ENCODE measurements around the gene GNAI2. TPM values are rescaled to one million over a fixed set of nuclear protein-coding genes. Genes with fewer than 3 reads are reported as not detected.

Gene GNAI2
- total RNA-seq, 1 experiment from 2014 or later: 185 TPM

DNA sequence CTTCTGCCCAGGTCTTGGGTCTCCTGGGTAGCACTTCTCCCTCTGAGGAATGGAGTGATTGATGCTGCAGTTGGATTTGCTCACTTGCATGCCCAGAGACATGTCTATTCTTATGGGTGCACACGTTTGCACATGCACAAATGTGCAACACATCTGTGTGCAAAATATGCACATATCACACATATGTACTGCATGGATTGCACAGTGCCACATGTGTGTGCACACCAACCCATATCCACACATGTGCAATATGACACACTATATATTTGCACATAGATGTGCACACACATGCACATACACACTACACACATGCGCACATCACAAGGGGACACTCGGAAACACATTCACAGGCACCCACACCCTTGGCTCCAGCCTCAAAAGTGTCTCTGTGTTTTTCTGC is 32.3 kb downstream of the GNAI2 start (continued):
- no peak for TF ChIP-seq NR2C2 (CRISPR knock-in tag; IDR thresholded peaks at IDR 0.05)
- no peak for TF ChIP-seq ZNF423 (CRISPR knock-in tag; IDR thresholded peaks at IDR 0.05)
- TF ChIP-seq ZNF416 (CRISPR knock-in tag; IDR thresholded peaks at IDR 0.05): no peak
- TF ChIP-seq, protein P1, sequence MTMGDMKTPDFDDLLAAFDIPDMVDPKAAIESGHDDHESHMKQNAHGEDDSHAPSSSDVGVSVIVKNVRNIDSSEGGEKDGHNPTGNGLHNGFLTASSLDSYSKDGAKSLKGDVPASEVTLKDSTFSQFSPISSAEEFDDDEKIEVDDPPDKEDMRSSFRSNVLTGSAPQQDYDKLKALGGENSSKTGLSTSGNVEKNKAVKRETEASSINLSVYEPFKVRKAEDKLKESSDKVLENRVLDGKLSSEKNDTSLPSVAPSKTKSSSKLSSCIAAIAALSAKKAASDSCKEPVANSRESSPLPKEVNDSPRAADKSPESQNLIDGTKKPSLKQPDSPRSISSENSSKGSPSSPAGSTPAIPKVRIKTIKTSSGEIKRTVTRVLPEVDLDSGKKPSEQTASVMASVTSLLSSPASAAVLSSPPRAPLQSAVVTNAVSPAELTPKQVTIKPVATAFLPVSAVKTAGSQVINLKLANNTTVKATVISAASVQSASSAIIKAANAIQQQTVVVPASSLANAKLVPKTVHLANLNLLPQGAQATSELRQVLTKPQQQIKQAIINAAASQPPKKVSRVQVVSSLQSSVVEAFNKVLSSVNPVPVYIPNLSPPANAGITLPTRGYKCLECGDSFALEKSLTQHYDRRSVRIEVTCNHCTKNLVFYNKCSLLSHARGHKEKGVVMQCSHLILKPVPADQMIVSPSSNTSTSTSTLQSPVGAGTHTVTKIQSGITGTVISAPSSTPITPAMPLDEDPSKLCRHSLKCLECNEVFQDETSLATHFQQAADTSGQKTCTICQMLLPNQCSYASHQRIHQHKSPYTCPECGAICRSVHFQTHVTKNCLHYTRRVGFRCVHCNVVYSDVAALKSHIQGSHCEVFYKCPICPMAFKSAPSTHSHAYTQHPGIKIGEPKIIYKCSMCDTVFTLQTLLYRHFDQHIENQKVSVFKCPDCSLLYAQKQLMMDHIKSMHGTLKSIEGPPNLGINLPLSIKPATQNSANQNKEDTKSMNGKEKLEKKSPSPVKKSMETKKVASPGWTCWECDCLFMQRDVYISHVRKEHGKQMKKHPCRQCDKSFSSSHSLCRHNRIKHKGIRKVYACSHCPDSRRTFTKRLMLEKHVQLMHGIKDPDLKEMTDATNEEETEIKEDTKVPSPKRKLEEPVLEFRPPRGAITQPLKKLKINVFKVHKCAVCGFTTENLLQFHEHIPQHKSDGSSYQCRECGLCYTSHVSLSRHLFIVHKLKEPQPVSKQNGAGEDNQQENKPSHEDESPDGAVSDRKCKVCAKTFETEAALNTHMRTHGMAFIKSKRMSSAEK (CRISPR knock-in tag; IDR thresholded peaks at IDR 0.05; ENCODE audit: borderline replicate concordance): no peak
- no peak for TF ChIP-seq EMX1 (CRISPR knock-in tag; IDR thresholded peaks at IDR 0.05)
- no peak for TF ChIP-seq TEAD4 (CRISPR knock-in tag; IDR thresholded peaks at IDR 0.05)
- no peak for TF ChIP-seq GABPB1 (CRISPR knock-in tag; IDR thresholded peaks at IDR 0.05)
- TF ChIP-seq, protein P2, sequence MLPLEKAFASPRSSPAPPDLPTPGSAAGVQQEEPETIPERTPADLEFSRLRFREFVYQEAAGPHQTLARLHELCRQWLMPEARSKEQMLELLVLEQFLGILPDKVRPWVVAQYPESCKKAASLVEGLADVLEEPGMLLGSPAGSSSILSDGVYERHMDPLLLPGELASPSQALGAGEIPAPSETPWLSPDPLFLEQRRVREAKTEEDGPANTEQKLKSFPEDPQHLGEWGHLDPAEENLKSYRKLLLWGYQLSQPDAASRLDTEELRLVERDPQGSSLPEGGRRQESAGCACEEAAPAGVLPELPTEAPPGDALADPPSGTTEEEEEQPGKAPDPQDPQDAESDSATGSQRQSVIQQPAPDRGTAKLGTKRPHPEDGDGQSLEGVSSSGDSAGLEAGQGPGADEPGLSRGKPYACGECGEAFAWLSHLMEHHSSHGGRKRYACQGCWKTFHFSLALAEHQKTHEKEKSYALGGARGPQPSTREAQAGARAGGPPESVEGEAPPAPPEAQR (CRISPR knock-in tag; IDR thresholded peaks at IDR 0.05): no peak
- TF ChIP-seq ZNF138 (CRISPR knock-in tag; conservative IDR thresholded peaks at IDR 0.05): no peak
- TF ChIP-seq ZNF232 (CRISPR knock-in tag; IDR thresholded peaks at IDR 0.05): no peak

DNA sequence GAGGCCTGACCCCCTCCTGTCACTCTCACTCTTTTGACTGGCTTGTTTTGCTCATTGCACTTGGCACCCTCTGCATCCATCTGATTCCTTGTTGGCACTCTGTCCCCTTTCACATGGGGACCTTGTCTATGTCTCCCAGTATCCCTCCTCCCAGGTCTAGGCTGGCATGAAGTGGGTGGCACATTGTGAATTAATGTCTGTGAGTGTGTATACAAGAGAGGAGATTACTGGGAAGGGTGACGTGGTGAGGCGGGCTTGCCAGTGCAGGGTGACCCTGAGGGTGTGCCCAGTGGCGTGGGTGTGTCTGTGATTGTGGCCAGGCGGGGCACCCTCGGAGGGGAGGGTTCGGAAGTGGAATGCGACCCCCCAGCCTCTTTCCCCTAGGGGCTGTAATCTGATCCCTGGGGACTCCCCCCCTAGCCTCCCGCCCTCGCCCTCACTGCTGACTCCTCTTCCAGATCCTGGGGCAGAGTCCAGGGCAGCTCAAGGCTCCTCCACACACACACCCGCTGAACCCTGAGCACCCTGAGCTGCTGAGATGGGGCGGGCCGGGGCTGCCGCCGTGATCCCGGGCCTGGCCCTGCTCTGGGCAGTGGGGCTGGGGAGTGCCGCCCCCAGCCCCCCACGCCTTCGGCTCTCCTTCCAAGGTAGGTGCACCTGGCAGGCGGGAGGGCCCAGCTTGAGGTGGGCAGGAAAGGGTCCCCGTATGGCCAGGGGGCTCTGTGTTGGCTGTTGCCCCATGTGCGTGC is 32.9 kb downstream of the GNAI2 start, which contains the start of gene SEMA3B:
TSS of gene SEMA3B (plus strand) at position 445 of the 749 bp plus-strand sequence. CDS start at position 539, 94 bp downstream.
- POLR2A ChIA-PET: interaction anchor here (1.0 to 1.5 kb wide), 3 partner anchors 9 to 74 kb away, joined by 4 to 5 read pairs (median 4); no protein-coding TSS in a partner anchor
- ATAC-seq (no peak), DNase-seq (ENCODE audit: low spot score) (no peak)
- Mint-ChIP-seq H3K4me3 (no peak within 1 kb of the TSS), H3K27ac (no peak within 1 kb of the TSS), H3K36me3 (no peaks in the 10 kb centered on the region), H3K9me3 (no peaks in the 10 kb centered on the region), H3K4me1 (peaks cover 49% of the 10 kb centered on the region), H3K27me3 (ENCODE audit: low read depth) (peaks cover 11% of the 10 kb centered on the region)
- CTCF ChIA-PET: interaction anchor here (0.5 to 12.5 kb wide), 7 partner anchors 9 to 75 kb away, joined by 3 to 145 read pairs (median 4); partner anchors contain the start of gene GNAT1
- TF ChIP-seq, protein P3, sequence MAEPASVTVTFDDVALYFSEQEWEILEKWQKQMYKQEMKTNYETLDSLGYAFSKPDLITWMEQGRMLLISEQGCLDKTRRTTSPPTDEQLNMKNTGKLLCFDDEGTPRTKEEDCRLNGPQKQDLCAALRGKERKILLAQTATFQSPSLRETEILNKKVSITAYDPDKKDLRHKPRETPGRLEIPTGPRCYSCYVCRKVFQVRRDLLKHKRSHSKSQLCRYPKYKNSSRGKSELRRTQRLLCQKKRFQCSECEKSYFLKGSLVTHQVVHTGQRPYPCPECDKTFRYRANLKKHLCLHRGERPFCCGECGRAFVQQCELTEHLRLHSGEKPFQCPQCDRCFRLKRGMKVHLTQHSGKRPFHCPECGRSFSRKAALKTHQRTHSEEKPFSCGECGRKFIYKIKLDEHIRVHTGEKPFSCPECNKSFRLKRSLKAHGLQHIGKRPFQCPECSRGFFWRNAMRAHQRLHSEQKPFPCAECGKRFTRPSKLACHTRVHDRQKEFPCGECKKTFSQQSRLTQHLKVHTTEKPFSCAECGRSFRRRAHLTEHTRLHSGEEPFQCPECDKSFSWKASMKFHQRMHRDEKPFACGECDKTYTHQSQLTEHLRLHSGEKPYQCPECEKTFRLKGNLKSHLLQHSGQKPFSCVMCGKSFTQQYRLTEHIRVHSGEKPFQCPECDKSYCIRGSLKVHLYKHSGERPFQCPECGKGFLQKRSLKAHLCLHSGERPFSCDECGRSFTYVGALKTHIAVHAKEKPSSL (CRISPR knock-in tag; conservative IDR thresholded peaks at IDR 0.05): no peak
- no peak for TF ChIP-seq ZNF317 (CRISPR knock-in tag; IDR thresholded peaks at IDR 0.05; ENCODE audit: borderline replicate concordance, low read depth)
- TF ChIP-seq, protein P4, sequence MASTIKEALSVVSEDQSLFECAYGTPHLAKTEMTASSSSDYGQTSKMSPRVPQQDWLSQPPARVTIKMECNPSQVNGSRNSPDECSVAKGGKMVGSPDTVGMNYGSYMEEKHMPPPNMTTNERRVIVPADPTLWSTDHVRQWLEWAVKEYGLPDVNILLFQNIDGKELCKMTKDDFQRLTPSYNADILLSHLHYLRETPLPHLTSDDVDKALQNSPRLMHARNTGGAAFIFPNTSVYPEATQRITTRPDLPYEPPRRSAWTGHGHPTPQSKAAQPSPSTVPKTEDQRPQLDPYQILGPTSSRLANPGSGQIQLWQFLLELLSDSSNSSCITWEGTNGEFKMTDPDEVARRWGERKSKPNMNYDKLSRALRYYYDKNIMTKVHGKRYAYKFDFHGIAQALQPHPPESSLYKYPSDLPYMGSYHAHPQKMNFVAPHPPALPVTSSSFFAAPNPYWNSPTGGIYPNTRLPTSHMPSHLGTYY (CRISPR knock-in tag; IDR thresholded peaks at IDR 0.05): no peak
- 0 out of 2 replicates have a peak, but pooled peaks have one; percentile 28 for TF ChIP-seq FOXP1 (CRISPR knock-in tag; IDR thresholded peaks at IDR 0.05; ENCODE audit: borderline replicate concordance)
- TF ChIP-seq, protein P5, sequence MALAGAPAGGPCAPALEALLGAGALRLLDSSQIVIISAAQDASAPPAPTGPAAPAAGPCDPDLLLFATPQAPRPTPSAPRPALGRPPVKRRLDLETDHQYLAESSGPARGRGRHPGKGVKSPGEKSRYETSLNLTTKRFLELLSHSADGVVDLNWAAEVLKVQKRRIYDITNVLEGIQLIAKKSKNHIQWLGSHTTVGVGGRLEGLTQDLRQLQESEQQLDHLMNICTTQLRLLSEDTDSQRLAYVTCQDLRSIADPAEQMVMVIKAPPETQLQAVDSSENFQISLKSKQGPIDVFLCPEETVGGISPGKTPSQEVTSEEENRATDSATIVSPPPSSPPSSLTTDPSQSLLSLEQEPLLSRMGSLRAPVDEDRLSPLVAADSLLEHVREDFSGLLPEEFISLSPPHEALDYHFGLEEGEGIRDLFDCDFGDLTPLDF (CRISPR knock-in tag; IDR thresholded peaks at IDR 0.05): no peak
- no peak for TF ChIP-seq NFATC4 (CRISPR knock-in tag; IDR thresholded peaks at IDR 0.05)

Measured in WTC11 (cell line).